IMR-90 (cell line): ENCODE data around the gene ZBED1. TPM values are rescaled to one million over a fixed set of nuclear protein-coding genes. Genes with fewer than 3 reads are reported as not detected.

Experiments used
- ATAC-seq: fragments of 200-7000 bp; cut with Tn5 transposase; 2 replicates; pipeline ENCODE4 v1.9.1; 2020; ENCODE audit warnings: low read depth, mild to moderate bottlenecking, moderate library complexity
- BruUV-seq: library from RNA; stranded (reverse); fragments of 400-500 nt; replicated peaks from 2 replicates; lab custom pipeline; 2021; lab: Mats Ljungman, UMichigan
- CTCF ChIA-PET: fragments of 300-600 bp; formaldehyde crosslinking; extraction: SDS; loops from one replicate; lab custom pipeline; 2021; ENCODE audit warnings: antibody characterized with exemption; lab: Yijun Ruan, JAX
- POLR2A ChIA-PET: fragments of 300-600 bp; sonication (Branson Sonifier 250); formaldehyde crosslinking; loops from one replicate; lab custom pipeline; 2022; ENCODE audit warnings: antibody characterized with exemption; ENCODE audit not compliant: unreplicated experiment; lab: Charles Lee
- DNase-seq: peaks from one replicate; pipeline ENCODE4 v3.0.0; 2013
- H2AFZ ChIP-seq: replicated peaks from 2 replicates; pipeline ENCODE3; 2013; ENCODE audit warnings: low read length, mild to moderate bottlenecking; ENCODE audit not compliant: poor library complexity
- H2AK5ac ChIP-seq: 2 replicates; pipeline ENCODE4 v1.6.1; 2013; ENCODE audit warnings: low read depth, low read length, inconsistent platforms
- H2AK9ac ChIP-seq: replicated peaks from 2 replicates; pipeline ENCODE3; 2013; ENCODE audit warnings: mild to moderate bottlenecking, low read depth, low read length, moderate library complexity; ENCODE audit not compliant: poor library complexity
- H2BK120ac ChIP-seq: 2 replicates; pipeline ENCODE4 v1.6.1; 2013; ENCODE audit warnings: low read depth, low read length, inconsistent platforms
- H2BK15ac ChIP-seq: 3 replicates; pipeline ENCODE4 v1.6.1; 2013; ENCODE audit warnings: low read depth, low read length, inconsistent platforms
- H2BK20ac ChIP-seq: 2 replicates; pipeline ENCODE4 v1.6.1; 2013; ENCODE audit warnings: low read depth, mild to moderate bottlenecking, inconsistent platforms, low read length, moderate library complexity
- H2BK5ac ChIP-seq: 2 replicates; pipeline ENCODE4 v1.6.1; 2013; ENCODE audit warnings: mild to moderate bottlenecking, low read depth, low read length, inconsistent platforms; ENCODE audit not compliant: poor library complexity, severe bottlenecking
- H3K14ac ChIP-seq: replicated peaks from 2 replicates; pipeline ENCODE4 v1.6.1; 2013; ENCODE audit warnings: low read depth, low read length, inconsistent platforms
- H3K18ac ChIP-seq: 2 replicates; pipeline ENCODE4 v1.6.1; 2013; ENCODE audit warnings: low read depth, low read length, control low read depth
- H3K23ac ChIP-seq: 2 replicates; pipeline ENCODE4 v1.6.1; 2013; ENCODE audit warnings: low read depth, low read length, inconsistent platforms
- H3K27ac ChIP-seq: 2 replicates; pipeline ENCODE4 v1.5.1; 2013; ENCODE audit warnings: mild to moderate bottlenecking, control low read depth, low read length; ENCODE audit not compliant: insufficient read depth
- H3K27me3 ChIP-seq: 2 replicates; pipeline ENCODE4 v1.6.1; 2013; ENCODE audit warnings: low read length; ENCODE audit not compliant: control insufficient read depth, insufficient read depth
- H3K36me3 ChIP-seq: 2 replicates; pipeline ENCODE4 v1.6.1; 2013; ENCODE audit warnings: low read length, mixed read lengths; ENCODE audit not compliant: control insufficient read depth, insufficient read depth
- H3K4ac ChIP-seq: 2 replicates; pipeline ENCODE4 v1.6.1; 2013; ENCODE audit warnings: low read depth, low read length, inconsistent platforms
- H3K4me1 ChIP-seq: 2 replicates; pipeline ENCODE4 v1.6.1; 2013; ENCODE audit warnings: low read length, mixed read lengths; ENCODE audit not compliant: control insufficient read depth, insufficient read depth
- H3K4me2 ChIP-seq: 2 replicates; pipeline ENCODE4 v1.6.1; 2013; ENCODE audit warnings: low read depth, mild to moderate bottlenecking, control low read depth, low read length, moderate library complexity
- H3K4me3 ChIP-seq: 2 replicates; pipeline ENCODE4 v1.5.1; 2013; ENCODE audit warnings: low read depth, mild to moderate bottlenecking, control low read depth, low read length, moderate library complexity; ENCODE audit not compliant: insufficient read depth
- H3K56ac ChIP-seq: 2 replicates; pipeline ENCODE4 v1.6.1; 2013; ENCODE audit warnings: low read length, inconsistent platforms; ENCODE audit not compliant: insufficient read depth; ENCODE audit errors: extremely low read depth
- H3K79me1 ChIP-seq, 2 experiments: 2 replicates each; pipeline ENCODE4 v1.6.1; 2013; ENCODE audit warnings: low read length in 2 of 2, inconsistent platforms in 1 of 2, low read depth in 1 of 2
- H3K9ac ChIP-seq: 2 replicates; pipeline ENCODE4 v1.6.1; 2013; ENCODE audit warnings: low read depth, low read length, control low read depth
- H3K9me1 ChIP-seq: 2 replicates; pipeline ENCODE4 v1.6.1; 2013; ENCODE audit warnings: low read length, inconsistent platforms; ENCODE audit not compliant: insufficient read depth
- H3K9me3 ChIP-seq: 2 replicates; pipeline ENCODE4 v1.6.1; 2013; ENCODE audit warnings: low read length; ENCODE audit not compliant: control insufficient read depth, insufficient read depth
- H4K20me1 ChIP-seq: 2 replicates; pipeline ENCODE4 v1.6.1; 2013; ENCODE audit warnings: low read length, inconsistent platforms; ENCODE audit not compliant: insufficient read depth
- H4K5ac ChIP-seq: 2 replicates; pipeline ENCODE4 v1.6.1; 2013; ENCODE audit warnings: mild to moderate bottlenecking, low read depth, low read length, control low read depth
- H4K8ac ChIP-seq, 2 experiments: 2 replicates each; pipeline ENCODE4 v1.6.1; 2013; ENCODE audit warnings: low read depth in 2 of 2, low read length in 2 of 2, control low read depth in 1 of 2, inconsistent platforms in 1 of 2
- H4K91ac ChIP-seq: 2 replicates; pipeline ENCODE4 v1.6.1; 2013; ENCODE audit warnings: low read depth, low read length, inconsistent platforms; ENCODE audit not compliant: insufficient read depth
- CHD1 ChIP-seq: IDR thresholded peaks from 2 replicates; pipeline ENCODE4 v1.6.1; 2012; ENCODE audit warnings: low read depth, low read length, improper control_type of control experiment
- MAFK ChIP-seq: IDR thresholded peaks from 2 replicates; pipeline ENCODE4 v1.6.1; 2012; ENCODE audit warnings: low read depth, low read length, improper control_type of control experiment
- MAZ ChIP-seq: IDR thresholded peaks from 2 replicates; pipeline ENCODE4 v1.6.1; 2012; ENCODE audit warnings: low read depth, mild to moderate bottlenecking, low read length, improper control_type of control experiment, moderate library complexity, borderline replicate concordance
- NFE2L2 ChIP-seq: fragments of 150-350 bp; IDR thresholded peaks from 2 replicates; pipeline ENCODE4 v1.6.1; 2016; ENCODE audit warnings: low read depth, mild to moderate bottlenecking, low read length
- POLR2A ChIP-seq: IDR thresholded peaks from 2 replicates; pipeline ENCODE4 v1.6.1; 2012; ENCODE audit warnings: mild to moderate bottlenecking, low read depth, low read length
- RAD21 ChIP-seq: IDR thresholded peaks from 2 replicates; pipeline ENCODE4 v1.6.1; 2012; ENCODE audit warnings: low read length, improper control_type of control experiment
- WGBS, 2 experiments: methylation state at CpG; one replicate each; pipeline versions ENCODE4 v1.1.5 to v1.1.7; 2013; ENCODE audit warnings: missing lambda C conversion rate in 2 of 2; ENCODE audit not compliant: insufficient read length in 1 of 2; ENCODE audit errors: extremely low coverage in 2 of 2; 5-methylcytosine and 5-hydroxymethylcytosine counted together
- dilution Hi-C: fragments of 300-500 bp; cut with HindIII; formaldehyde crosslinking; loops from one replicate; pipeline ENCODE4 v1.14.3; 2018; ENCODE audit warnings: low sequenced_read_pairs; ENCODE audit not compliant: unreplicated experiment
- in situ Hi-C: fragments of 300-500 bp; cut with MboI; formaldehyde crosslinking; loops from 3 replicates; pipeline ENCODE4 v1.14.3; 2019; ENCODE audit warnings: low sequenced_read_pairs, inconsistent platforms, mixed read lengths
- intact Hi-C: fragments of 100-400 bp; cut with micrococcal nuclease; formaldehyde crosslinking; loops from 2 replicates; pipeline ENCODE4 v1.10.0; 2022
- polyA plus RNA-seq, 3 experiments: library from polyadenylated mRNA; depleted of rRNA; stranded (reverse); fragments of >200 nt; gene quantifications; 2 replicates each; pipeline ENCODE4 v1.2.3, GENCODE V29; 2012; ENCODE audit warnings: low replicate concordance in 1 of 3
- total RNA-seq: library from RNA; depleted of rRNA; stranded (reverse); fragments of >200 nt; gene quantifications from 2 replicates; pipeline ENCODE4 v1.2.3, GENCODE V29; 2012

The ZBED1 gene
- total and polyA plus RNA-seq, 2 of the 4 experiments (the other 2 are of a cell fraction) = 13.1 to 21.5 TPM

DNA sequence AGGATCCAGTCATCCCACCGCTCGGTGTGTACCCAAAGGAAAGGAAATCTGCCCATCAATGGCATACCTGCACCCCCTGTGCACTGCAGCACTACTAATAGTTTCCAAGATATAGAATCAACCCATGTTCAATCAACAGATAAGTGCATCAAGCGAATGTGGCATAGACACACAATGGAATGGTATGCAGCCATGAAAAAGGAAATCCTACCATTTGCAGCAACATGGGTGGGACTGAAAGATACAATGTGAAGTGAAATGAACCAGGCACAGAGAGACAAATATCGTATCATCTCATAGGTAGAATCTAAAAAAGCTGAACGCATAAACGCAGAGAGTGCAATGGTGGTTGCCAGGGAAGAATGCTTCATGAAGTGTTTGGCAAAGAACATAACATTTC is 42.5 kb downstream of the ZBED1 start:
- dilution Hi-C loops (no loop called here), in situ Hi-C loops (no loop called here), intact Hi-C loops (no loop called here)
- Histone ChIP-seq H3K56ac (no peak overlapping the region), H3K27me3 (no peaks in the 10 kb centered on the region), H2AK9ac (no peak overlapping the region), H3K79me1 (peaks cover 14 to 51% of the 10 kb centered on the region in 2 experiments), H4K91ac (no peak overlapping the region), H3K4me2 (no peak overlapping the region), H3K9me1 (peaks cover 6% of the 10 kb centered on the region; the same call in 1 of the 2 replicates), H4K5ac (no peak overlapping the region), H3K9ac (no peak overlapping the region), H3K27ac (no peak overlapping the region), H3K4me1 (no peaks in the 10 kb centered on the region), H2BK20ac (no peak overlapping the region), H2AFZ (no peak overlapping the region), H2BK15ac (no peak overlapping the region), H2BK120ac (no peak overlapping the region), H3K23ac (no peak overlapping the region), H3K9me3 (no peaks in the 10 kb centered on the region), H3K4me3 (no peak overlapping the region), H2BK5ac (no peak overlapping the region), H3K18ac (no peak overlapping the region), H3K14ac (no peak overlapping the region), H4K8ac (no peak overlapping the region), H2AK5ac (no peak overlapping the region), H3K36me3 (peaks cover 7% of the 10 kb centered on the region), H3K4ac (no peak overlapping the region), H4K20me1 (peaks cover 23% of the 10 kb centered on the region)
- no peak for TF ChIP-seq RAD21
- TF ChIP-seq NFE2L2 = no peak
- no peak for TF ChIP-seq MAFK
- no peak for TF ChIP-seq MAZ
- no peak for TF ChIP-seq POLR2A
- no peak for TF ChIP-seq CHD1
- no peak for ATAC-seq
- POLR2A ChIA-PET = no interaction called here
- no TSS peak for BruUV-seq
- CTCF ChIA-PET = no interaction called here
- 100% methylated on average over 3 of the region's 6 CpGs; no CpG with 5 or more reads in 1 of the 2 experiments for WGBS, 2 experiments
- no peak for DNase-seq
